IPS-18a (cell line): ENCODE results near the gene VIPR2.

Experiments
- H3K27ac ChIP-seq: one replicate; pipeline ENCODE4 v1.5.1; 2013; ENCODE audit warnings: low read length
- H3K27me3 ChIP-seq: one replicate; pipeline ENCODE4 v1.6.1; 2013; ENCODE audit warnings: mild to moderate bottlenecking, low read length; ENCODE audit not compliant: control insufficient read depth, insufficient read depth
- H3K36me3 ChIP-seq: one replicate; pipeline ENCODE4 v1.6.1; 2013; ENCODE audit warnings: low read depth, low read length; ENCODE audit not compliant: control insufficient read depth
- H3K4me1 ChIP-seq: one replicate; pipeline ENCODE4 v1.6.1; 2013; ENCODE audit warnings: low read depth, low read length; ENCODE audit not compliant: control insufficient read depth
- H3K4me3 ChIP-seq: one replicate; pipeline ENCODE4 v1.5.1; 2013; ENCODE audit warnings: low read length
- H3K9ac ChIP-seq: one replicate; pipeline ENCODE4 v1.6.1; 2013; ENCODE audit warnings: mild to moderate bottlenecking, low read length, moderate library complexity
- H3K9me3 ChIP-seq: one replicate; pipeline ENCODE4 v1.6.1; 2013; ENCODE audit warnings: low read depth, low read length; ENCODE audit not compliant: control insufficient read depth

The VIPR2 gene

GRCh38 chr7:159036916-159037605 lies 107.6 kb downstream of the VIPR2 start:
- Histone ChIP-seq H3K27me3 (no peaks in the 10 kb centered on the region), H3K4me3 (no peak overlapping the region), H3K27ac (no peak overlapping the region), H3K36me3 (no peaks in the 10 kb centered on the region), H3K9me3 (no peaks in the 10 kb centered on the region), H3K4me1 (no peaks in the 10 kb centered on the region), H3K9ac (no peak overlapping the region)

GRCh38 chr7:159035571-159036073 lies 109.0 kb downstream of the VIPR2 start:
- Histone ChIP-seq H3K9ac (no peak overlapping the region), H3K36me3 (no peaks in the 10 kb centered on the region), H3K4me1 (peaks cover 4% of the 10 kb centered on the region), H3K4me3 (no peak overlapping the region), H3K27me3 (peaks cover 4% of the 10 kb centered on the region), H3K27ac (no peak overlapping the region), H3K9me3 (no peaks in the 10 kb centered on the region)

DNA sequence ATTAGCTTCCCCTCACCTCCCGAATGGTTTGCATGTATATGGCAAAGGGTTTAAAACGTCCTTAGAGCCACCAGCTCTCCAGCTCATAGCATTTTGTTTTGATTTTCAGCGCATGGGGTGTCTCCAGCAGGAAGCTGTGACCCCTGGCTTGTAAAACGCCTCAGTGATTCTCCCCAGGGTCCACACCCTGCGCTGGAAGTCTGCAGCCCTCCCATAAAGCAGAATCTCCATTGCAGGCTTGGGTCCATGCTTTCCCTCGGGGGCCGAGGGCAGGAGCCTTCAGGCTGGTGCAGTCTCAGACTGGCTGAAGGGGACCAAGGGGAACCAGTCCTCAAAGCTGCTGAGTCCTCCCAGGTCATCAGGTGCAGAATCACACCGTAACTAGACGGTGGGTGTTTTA lies 109.7 kb downstream of the VIPR2 start:
- Histone ChIP-seq H3K27me3 (peaks cover 5% of the 10 kb centered on the region), H3K36me3 (no peaks in the 10 kb centered on the region), H3K4me1 (peaks cover 4% of the 10 kb centered on the region), H3K4me3 (no peak overlapping the region), H3K9ac (no peak overlapping the region), H3K9me3 (no peaks in the 10 kb centered on the region), H3K27ac (no peak overlapping the region)

DNA sequence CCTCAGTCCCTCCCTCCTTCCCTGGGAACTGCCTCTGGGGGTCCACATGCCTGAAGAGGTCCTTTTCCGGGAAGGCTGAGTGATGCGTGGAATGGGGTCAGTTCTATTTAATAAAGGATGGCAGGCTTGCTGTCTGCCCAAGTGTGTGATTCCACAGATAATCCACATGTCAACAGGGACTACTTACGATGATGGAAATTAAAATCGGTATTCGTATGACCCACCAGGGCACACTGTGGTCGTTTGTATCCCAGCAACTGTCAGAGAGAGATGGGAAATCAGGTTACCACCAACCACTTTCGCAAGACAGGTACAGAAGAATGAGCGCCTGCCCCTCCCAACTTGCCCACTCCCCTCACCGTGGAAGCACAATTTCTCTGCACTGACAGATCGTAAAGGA lies 110.3 kb downstream of the VIPR2 start:
- Histone ChIP-seq H3K27ac (no peak overlapping the region), H3K4me1 (peaks cover 4% of the 10 kb centered on the region), H3K27me3 (peaks cover 5% of the 10 kb centered on the region), H3K4me3 (no peak overlapping the region), H3K9me3 (no peaks in the 10 kb centered on the region), H3K36me3 (no peaks in the 10 kb centered on the region), H3K9ac (no peak overlapping the region)

- Histone ChIP-seq H3K4me1 (peaks cover 4% of the 10 kb centered on the region), H3K27ac (no peak overlapping the region), H3K9me3 (no peaks in the 10 kb centered on the region), H3K4me3 (no peak overlapping the region), H3K36me3 (no peaks in the 10 kb centered on the region), H3K27me3 (peaks cover 5% of the 10 kb centered on the region), H3K9ac (no peak overlapping the region)
Measured at GRCh38 chr7:159033956-159034355, 110.7 kb downstream of the VIPR2 start.

DNA sequence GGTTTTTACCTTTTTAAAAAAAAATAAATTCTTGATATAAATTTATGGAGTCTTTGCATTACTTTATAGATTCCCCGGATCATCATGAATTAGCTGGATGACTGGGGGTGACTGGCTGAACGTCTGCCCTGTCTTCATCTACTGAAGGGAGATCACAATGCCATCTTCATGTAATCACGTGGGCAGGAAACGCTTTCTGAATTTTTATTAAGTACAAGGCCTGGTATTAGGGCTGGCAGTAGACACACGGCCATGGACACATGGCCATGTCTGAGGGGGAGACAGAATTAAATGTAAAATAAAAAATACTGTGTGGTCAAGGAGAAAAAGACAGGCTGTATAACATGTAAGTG lies 111.2 kb downstream of the VIPR2 start:
- Histone ChIP-seq H3K27ac (no peak overlapping the region), H3K4me1 (peaks cover 4% of the 10 kb centered on the region), H3K9me3 (no peaks in the 10 kb centered on the region), H3K4me3 (no peak overlapping the region), H3K27me3 (peaks cover 5% of the 10 kb centered on the region), H3K9ac (no peak overlapping the region), H3K36me3 (no peaks in the 10 kb centered on the region)

GRCh38 chr7:159032753-159033472 lies 111.8 kb downstream of the VIPR2 start:
- H3K4me3 ChIP-seq: no peak overlapping the region
- no peaks in the 10 kb centered on the region for H3K9me3 ChIP-seq
- no peak overlapping the region for H3K27ac ChIP-seq
- no peak overlapping the region for H3K9ac ChIP-seq
- no peaks in the 10 kb centered on the region for H3K36me3 ChIP-seq
- peaks cover 4% of the 10 kb centered on the region for H3K4me1 ChIP-seq
- H3K27me3 ChIP-seq: peaks cover 5% of the 10 kb centered on the region

DNA sequence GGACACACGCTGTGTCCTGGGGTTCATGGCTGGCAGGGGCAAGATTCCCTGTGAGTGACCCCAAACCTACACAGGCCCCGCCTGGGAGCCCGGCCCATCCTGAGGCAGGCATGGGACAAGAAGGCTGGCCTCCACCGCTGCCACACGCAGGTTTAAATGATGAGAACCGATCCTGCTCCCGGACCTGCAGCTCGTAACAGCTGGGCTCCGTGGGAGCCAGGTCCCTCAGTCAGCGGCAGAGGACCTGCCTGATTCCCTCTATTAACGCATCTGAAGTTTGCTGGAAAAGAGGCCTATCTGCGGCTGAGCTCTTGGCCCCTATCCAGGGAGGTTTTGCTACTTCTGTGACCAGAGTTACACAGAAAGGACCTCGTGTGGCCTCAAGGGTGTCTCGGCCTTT lies 112.3 kb downstream of the VIPR2 start:
- Histone ChIP-seq H3K36me3 (no peaks in the 10 kb centered on the region), H3K27me3 (peaks cover 5% of the 10 kb centered on the region), H3K27ac (no peak overlapping the region), H3K4me3 (no peak overlapping the region), H3K9ac (no peak overlapping the region), H3K9me3 (no peaks in the 10 kb centered on the region), H3K4me1 (peaks cover 6% of the 10 kb centered on the region)

GRCh38 chr7:159031750-159032149 lies 112.9 kb downstream of the VIPR2 start:
- Histone ChIP-seq H3K36me3 (no peaks in the 10 kb centered on the region), H3K9me3 (no peaks in the 10 kb centered on the region), H3K9ac (no peak overlapping the region), H3K27ac (no peak overlapping the region), H3K4me1 (peaks cover 12% of the 10 kb centered on the region), H3K4me3 (no peak overlapping the region), H3K27me3 (peaks cover 5% of the 10 kb centered on the region)

GRCh38 chr7:159031135-159031701 lies 113.4 kb downstream of the VIPR2 start:
- H3K4me3 ChIP-seq: peak overlapping the region; percentile 76
- H3K9me3 ChIP-seq: no peaks in the 10 kb centered on the region
- peaks cover 17% of the 10 kb centered on the region for H3K4me1 ChIP-seq
- H3K27ac ChIP-seq: no peak overlapping the region
- no peaks in the 10 kb centered on the region for H3K36me3 ChIP-seq
- peak overlapping the region; percentile 57 for H3K9ac ChIP-seq
- H3K27me3 ChIP-seq: peaks cover 5% of the 10 kb centered on the region

- Histone ChIP-seq H3K36me3 (no peaks in the 10 kb centered on the region), H3K27ac (no peak overlapping the region), H3K4me1 (peaks cover 19% of the 10 kb centered on the region), H3K4me3 (peak overlapping the region; percentile 76), H3K9ac (peak overlapping the region; percentile 57), H3K9me3 (no peaks in the 10 kb centered on the region), H3K27me3 (peaks cover 5% of the 10 kb centered on the region)
Measured at GRCh38 chr7:159030490-159031134, 114.1 kb downstream of the VIPR2 start.
